CD4-positive, alpha-beta memory T cell (primary cell): Measurements from ENCODE around the gene UBTD1. TPM values are rescaled to one million over a fixed set of nuclear protein-coding genes. Genes with fewer than 3 reads are reported as not detected.
A peak's percentile ranks its signal among the peaks of the same experiment; 100 is the strongest.

Experiments
- CTCF ChIA-PET: fragments of 350-600 bp; sonication (Branson Sonifier 250); formaldehyde crosslinking; loops from one replicate; lab custom pipeline; 2021; ENCODE audit warnings: inconsistent platforms; ENCODE audit not compliant: partially characterized antibody; lab: Charles Lee
- POLR2A ChIA-PET: fragments of 350-600 bp; sonication (Branson Sonifier 250); formaldehyde crosslinking; loops from one replicate; lab custom pipeline; 2021; ENCODE audit not compliant: partially characterized antibody; lab: Charles Lee
- DNase-seq, 5 donors: peaks; one replicate each; pipeline versions ENCODE4 v3.0.0 to v3.0.0-alpha.2; 2020 to 2022; ENCODE audit warnings: mixed read lengths in 1 of 5
- H3K27ac ChIP-seq: one replicate; pipeline ENCODE4 v1.7.0; 2013; ENCODE audit warnings: low read depth, low read length
- H3K27me3 ChIP-seq: 2 replicates; pipeline ENCODE4 v1.7.0; 2013; ENCODE audit warnings: mild to moderate bottlenecking, low read length, moderate library complexity; ENCODE audit not compliant: insufficient read depth
- H3K36me3 ChIP-seq: 2 replicates; pipeline ENCODE4 v1.7.0; 2013; ENCODE audit warnings: mild to moderate bottlenecking, low read length, moderate library complexity; ENCODE audit not compliant: insufficient read depth
- H3K4me1 ChIP-seq: 2 replicates; pipeline ENCODE4 v1.7.0; 2013; ENCODE audit warnings: mild to moderate bottlenecking, low read length, moderate library complexity; ENCODE audit not compliant: insufficient read depth
- H3K4me3 ChIP-seq, 2 donors: one replicate each; pipeline ENCODE4 v1.7.0; 2013; ENCODE audit warnings: low read length in 2 of 2, mild to moderate bottlenecking in 1 of 2
- H3K9me3 ChIP-seq, 2 donors: one replicate each; pipeline ENCODE4 v1.7.0; 2013; ENCODE audit warnings: low read length in 2 of 2, control low read depth in 1 of 2; ENCODE audit not compliant: control insufficient read depth in 1 of 2
- H3K27ac Mint-ChIP-seq, 7 donors: one replicate each; pipeline ENCODE4 v1.8.0; 2020 to 2021; ENCODE audit warnings: mixed read lengths in 7 of 7, mild to moderate bottlenecking in 6 of 7, inconsistent platforms in 3 of 7, moderate library complexity in 3 of 7
- H3K27me3 Mint-ChIP-seq, 2 donors: one replicate each; pipeline ENCODE4 v1.8.0; 2020 to 2021; ENCODE audit warnings: mixed read lengths in 2 of 2
- H3K36me3 Mint-ChIP-seq, 2 donors: one replicate each; pipeline ENCODE4 v1.8.0; 2020 to 2021; ENCODE audit warnings: mixed read lengths in 2 of 2, inconsistent platforms in 1 of 2, mild to moderate bottlenecking in 1 of 2
- H3K4me1 Mint-ChIP-seq, 4 donors: one replicate each; pipeline ENCODE4 v1.8.0; 2020 to 2021; ENCODE audit warnings: mixed read lengths in 4 of 4, mild to moderate bottlenecking in 1 of 4
- H3K4me3 Mint-ChIP-seq, 8 donors: one replicate each; pipeline ENCODE4 v1.8.0; 2020 to 2021; ENCODE audit warnings: mixed read lengths in 8 of 8, mild to moderate bottlenecking in 7 of 8, moderate library complexity in 6 of 8, inconsistent platforms in 3 of 8
- H3K9me3 Mint-ChIP-seq, 8 donors: one replicate each; pipeline ENCODE4 v1.8.0; 2020 to 2021; ENCODE audit warnings: mixed read lengths in 8 of 8, mild to moderate bottlenecking in 5 of 8, inconsistent platforms in 3 of 8, moderate library complexity in 1 of 8
- intact Hi-C: fragments of 100-400 bp; cut with micrococcal nuclease; formaldehyde crosslinking; loops from one replicate; pipeline ENCODE4 v1.15.1; 2023
- polyA plus RNA-seq, 2 donors: library from polyadenylated mRNA; unstranded; fragments of 300-500 nt; fragmentation: Illumina TruSeq; gene quantifications; one replicate each; pipeline ENCODE4 v1.2.3, GENCODE V29; 2021
- total RNA-seq, 2 experiments: library from RNA; stranded (reverse); gene quantifications; one replicate each; pipeline ENCODE4 v1.2.3, GENCODE V29; 2021

Gene UBTD1
- total and polyA plus RNA-seq, 4 experiments from 2014 or later = 1.3 to 1.9 (median 1.8) TPM

DNA sequence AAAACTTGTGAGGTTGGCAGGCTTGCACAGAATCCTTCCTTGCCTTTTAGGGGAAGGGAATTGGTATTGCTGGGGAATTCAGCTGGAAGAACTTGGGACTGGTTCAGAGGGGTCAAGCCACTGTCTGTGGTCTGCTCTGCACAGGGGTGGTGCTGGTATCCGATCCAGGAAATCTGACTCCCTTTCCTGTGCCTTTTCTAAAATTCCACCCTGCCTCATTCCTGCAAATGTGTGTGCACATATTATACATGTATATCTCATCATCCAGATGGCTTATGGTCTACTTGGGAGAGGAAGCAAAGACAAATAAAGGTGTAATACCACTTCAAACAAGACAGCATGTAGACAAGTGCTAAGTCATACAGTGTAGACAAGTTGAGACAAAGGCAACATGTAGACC is 14.3 kb downstream of the UBTD1 start:
- CTCF ChIA-PET = no interaction called here
- H3K36me3 ChIP-seq = no peaks in the 10 kb centered on the region
- no peaks in the 10 kb centered on the region for H3K4me1 ChIP-seq
- no peak overlapping the region for H3K27ac ChIP-seq
- intact Hi-C loops = no loop called here
- H3K27me3 ChIP-seq = no peaks in the 10 kb centered on the region
- Mint-ChIP-seq H3K9me3 (no peaks in the 10 kb centered on the region), H3K27me3 (peaks cover 0 to 16% of the 10 kb centered on the region in 2 donors), H3K4me1 (peaks cover 0 to 3% (median 0%) of the 10 kb centered on the region in 4 donors), H3K36me3 (no peaks in the 10 kb centered on the region), H3K27ac (peak overlapping the region in 1 of 7 donors; percentile 84), H3K4me3 (no peak overlapping the region)
- no peak overlapping the region for H3K4me3 ChIP-seq
- H3K9me3 ChIP-seq = no peaks in the 10 kb centered on the region
- DNase-seq = no peak
- POLR2A ChIA-PET = no interaction called here

DNA sequence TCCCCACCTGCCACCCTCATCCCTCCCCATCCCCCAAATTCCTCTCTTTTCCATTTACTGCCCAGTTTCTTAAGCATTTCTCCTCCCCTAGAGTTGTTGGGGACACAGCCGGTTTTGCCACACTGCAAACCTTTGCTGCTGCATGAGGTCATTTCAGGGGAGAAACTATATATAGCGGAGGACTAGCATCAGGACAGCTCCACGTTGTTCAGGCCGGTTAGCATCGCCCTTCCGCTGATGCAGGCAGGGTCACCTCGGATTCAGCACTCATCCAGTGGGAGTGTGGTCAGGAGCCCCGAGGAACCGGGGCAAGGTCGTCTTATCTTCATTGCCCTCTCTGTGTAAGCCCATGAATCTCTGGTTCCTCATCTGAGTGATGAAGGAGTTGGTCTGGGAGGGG is 15.6 kb downstream of the UBTD1 start:
- POLR2A ChIA-PET = no interaction called here
- H3K4me3 Mint-ChIP-seq = no peak overlapping the region
- Histone ChIP-seq H3K27ac (no peak overlapping the region), H3K4me3 (no peak overlapping the region), H3K36me3 (no peaks in the 10 kb centered on the region), H3K4me1 (no peaks in the 10 kb centered on the region), H3K9me3 (no peaks in the 10 kb centered on the region), H3K27me3 (no peaks in the 10 kb centered on the region)
- H3K27ac Mint-ChIP-seq = no peak overlapping the region
- no peaks in the 10 kb centered on the region for H3K36me3 Mint-ChIP-seq
- no peaks in the 10 kb centered on the region for H3K9me3 Mint-ChIP-seq
- H3K4me1 Mint-ChIP-seq = peaks cover 0 to 3% (median 0%) of the 10 kb centered on the region in 4 donors
- intact Hi-C loops = no loop called here
- CTCF ChIA-PET = no interaction called here
- H3K27me3 Mint-ChIP-seq = peaks cover 2 to 12% of the 10 kb centered on the region in 2 donors
- no peak for DNase-seq

DNA sequence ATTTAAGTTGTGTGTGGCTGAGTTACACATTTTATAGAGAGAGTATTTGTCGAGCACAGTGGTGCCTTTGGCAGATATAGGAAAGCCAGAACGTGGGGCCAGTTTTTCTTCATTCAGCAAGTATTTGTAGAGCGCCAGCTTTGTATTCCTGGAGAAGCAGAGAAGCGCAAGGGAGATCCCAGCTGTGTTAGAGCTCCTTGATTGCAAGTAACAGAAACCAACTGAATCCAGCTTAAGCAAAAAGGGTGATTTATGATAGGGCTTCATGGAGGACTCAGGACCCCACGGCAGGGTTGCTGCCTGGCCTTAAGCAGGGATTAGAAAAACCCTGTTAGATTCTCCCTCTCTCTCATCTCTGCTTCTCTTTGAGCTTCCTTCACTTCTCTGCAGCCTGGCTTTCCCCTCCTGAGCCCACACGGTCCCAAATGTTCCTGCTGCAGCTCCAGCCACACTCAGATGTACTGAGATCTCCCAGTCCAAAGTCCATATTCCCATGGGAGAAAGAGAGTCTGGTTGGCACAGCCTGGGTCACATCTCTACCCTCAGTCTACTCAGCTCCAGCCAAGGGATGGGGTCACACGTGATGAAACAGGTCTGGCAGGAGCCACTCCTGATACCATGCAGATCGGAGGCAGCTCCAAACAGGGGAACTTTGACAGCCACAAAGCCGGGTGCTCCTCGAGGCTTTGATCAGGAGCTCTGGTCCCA is 16.7 kb downstream of the UBTD1 start:
- Histone ChIP-seq H3K4me1 (no peaks in the 10 kb centered on the region), H3K27me3 (no peaks in the 10 kb centered on the region), H3K9me3 (no peaks in the 10 kb centered on the region), H3K36me3 (no peaks in the 10 kb centered on the region), H3K27ac (no peak overlapping the region), H3K4me3 (no peak overlapping the region)
- Mint-ChIP-seq H3K9me3 (no peaks in the 10 kb centered on the region), H3K27ac (no peak overlapping the region), H3K27me3 (peaks cover 2 to 12% of the 10 kb centered on the region in 2 donors), H3K4me1 (peaks cover 0 to 3% (median 0%) of the 10 kb centered on the region in 4 donors), H3K4me3 (no peak overlapping the region), H3K36me3 (no peaks in the 10 kb centered on the region)
- intact Hi-C loops = no loop called here
- no peak for DNase-seq
- ChIA-PET CTCF (no interaction called here), POLR2A (no interaction called here)

DNA sequence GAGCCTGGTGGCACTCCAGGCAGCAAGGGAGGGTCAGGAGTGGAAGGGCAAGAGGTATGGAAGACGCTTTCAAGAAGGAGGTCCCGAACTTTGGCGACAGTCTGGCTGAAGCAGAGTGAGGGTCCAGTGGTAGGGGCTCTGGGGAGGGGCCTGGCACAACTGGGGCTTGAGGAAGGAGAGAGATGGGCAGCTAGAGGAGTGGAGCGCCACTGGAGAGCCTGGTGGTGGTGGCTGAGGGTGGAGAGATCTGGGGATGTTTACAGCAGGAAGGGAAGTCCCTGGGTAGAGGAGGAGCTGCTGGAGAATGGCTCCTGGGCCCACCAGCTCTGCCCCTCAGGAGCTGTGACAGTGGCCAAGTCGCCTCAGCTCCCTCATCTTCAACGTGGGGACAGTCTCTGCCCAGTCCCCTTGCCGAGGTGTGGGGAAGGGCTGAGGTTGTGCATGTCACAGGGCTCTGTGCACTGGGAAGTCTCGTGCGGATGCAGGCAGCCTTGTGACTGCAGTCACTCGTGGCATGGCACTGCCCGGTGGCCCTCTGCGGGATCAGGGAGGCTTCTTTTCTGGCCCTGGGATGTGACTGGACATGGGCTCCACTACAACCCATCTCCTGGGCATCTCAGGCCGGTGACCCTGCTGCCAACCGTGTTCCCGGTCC is 18.5 kb downstream of the UBTD1 start:
- Histone ChIP-seq H3K4me3 (no peak overlapping the region), H3K4me1 (no peaks in the 10 kb centered on the region), H3K9me3 (no peaks in the 10 kb centered on the region), H3K27ac (no peak overlapping the region), H3K36me3 (no peaks in the 10 kb centered on the region), H3K27me3 (no peaks in the 10 kb centered on the region)
- no peaks in the 10 kb centered on the region for H3K9me3 Mint-ChIP-seq
- H3K27ac Mint-ChIP-seq = peak overlapping the region in 2 of 7 donors; percentile 30 to 34
- POLR2A ChIA-PET = no interaction called here
- intact Hi-C loops = no loop called here
- no peaks in the 10 kb centered on the region for H3K36me3 Mint-ChIP-seq
- peaks cover 2 to 10% of the 10 kb centered on the region in 2 donors for H3K27me3 Mint-ChIP-seq
- CTCF ChIA-PET = no interaction called here
- no peak overlapping the region for H3K4me3 Mint-ChIP-seq
- H3K4me1 Mint-ChIP-seq = peaks cover 0 to 3% (median 0%) of the 10 kb centered on the region in 4 donors
- no peak for DNase-seq

DNA sequence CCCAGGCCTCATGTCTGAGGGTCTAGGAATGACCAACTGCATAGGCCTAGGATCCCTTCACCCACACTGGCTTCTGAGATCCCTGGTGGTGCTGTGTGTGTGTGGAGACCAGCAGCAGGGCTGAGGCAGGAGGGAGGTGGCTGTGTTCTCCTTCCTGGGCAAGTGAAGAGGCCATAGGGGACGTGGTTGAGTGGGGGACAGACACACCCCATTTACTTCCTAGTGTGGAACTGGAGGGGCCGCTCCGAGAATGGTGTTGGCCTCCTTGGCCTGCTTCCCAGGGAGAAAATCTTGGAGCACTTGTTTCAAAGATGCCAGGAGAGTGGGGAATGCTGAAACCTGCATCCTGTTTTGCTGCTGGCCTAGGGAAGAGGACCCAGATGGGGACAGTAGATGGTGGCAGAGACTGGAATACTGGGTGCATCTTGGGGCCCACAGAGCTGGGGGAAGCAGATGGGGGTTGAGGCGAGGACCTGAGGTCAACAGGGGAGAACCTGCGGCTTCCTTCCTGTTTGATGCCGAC is 19.1 kb downstream of the UBTD1 start:
- H3K36me3 ChIP-seq = no peaks in the 10 kb centered on the region
- no peaks in the 10 kb centered on the region for H3K27me3 ChIP-seq
- ChIA-PET CTCF (no interaction called here), POLR2A (no interaction called here)
- intact Hi-C loops = no loop called here
- DNase-seq = no peak
- Mint-ChIP-seq H3K9me3 (no peaks in the 10 kb centered on the region), H3K4me1 (peaks cover 0 to 3% (median 0%) of the 10 kb centered on the region in 4 donors), H3K27me3 (peaks cover 2 to 10% of the 10 kb centered on the region in 2 donors), H3K36me3 (no peaks in the 10 kb centered on the region), H3K27ac (no peak overlapping the region), H3K4me3 (no peak overlapping the region)
- no peaks in the 10 kb centered on the region for H3K4me1 ChIP-seq
- no peaks in the 10 kb centered on the region for H3K9me3 ChIP-seq
- H3K4me3 ChIP-seq = no peak overlapping the region
- H3K27ac ChIP-seq = no peak overlapping the region

DNA sequence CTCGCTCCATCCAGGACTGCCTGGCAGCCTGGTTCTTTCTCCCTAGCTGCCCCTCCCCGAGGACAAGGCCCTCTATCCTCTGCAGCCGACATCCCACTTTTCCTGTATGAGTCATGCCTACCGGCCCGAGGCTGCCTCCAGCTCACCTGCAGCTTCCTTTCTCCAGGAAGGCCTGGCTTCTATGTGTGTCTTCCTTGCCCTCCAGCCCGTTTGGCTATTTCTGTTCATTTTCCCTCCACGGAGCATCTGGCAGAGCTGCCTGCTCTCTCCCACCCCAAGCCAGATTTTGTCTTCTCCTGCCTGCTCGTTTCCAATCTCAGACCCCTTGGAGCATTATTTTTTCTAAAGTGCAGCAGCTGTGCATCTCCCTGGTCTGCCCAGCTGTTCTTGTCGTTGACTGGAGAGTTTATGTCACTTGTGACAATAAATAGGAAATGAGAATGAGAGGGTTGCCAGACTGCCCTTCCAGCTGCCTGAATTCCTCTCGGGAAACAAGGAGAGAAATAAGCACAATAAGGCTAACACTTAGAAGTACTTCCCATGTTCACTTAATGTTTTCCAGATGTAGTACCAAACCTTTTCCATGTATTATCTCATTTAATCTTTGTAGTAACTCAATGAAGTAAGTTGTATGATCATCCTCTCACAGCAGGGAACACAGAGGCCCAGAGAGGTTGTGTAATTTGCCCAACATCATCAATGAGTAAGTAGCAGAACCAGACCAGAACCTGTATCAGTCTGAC is 19.7 kb downstream of the UBTD1 start:
- no peak for DNase-seq
- peaks cover 2 to 10% of the 10 kb centered on the region in 2 donors for H3K27me3 Mint-ChIP-seq
- Histone ChIP-seq H3K27me3 (no peaks in the 10 kb centered on the region), H3K27ac (no peak overlapping the region), H3K36me3 (no peaks in the 10 kb centered on the region), H3K4me1 (no peaks in the 10 kb centered on the region), H3K9me3 (no peaks in the 10 kb centered on the region), H3K4me3 (no peak overlapping the region)
- H3K36me3 Mint-ChIP-seq = no peaks in the 10 kb centered on the region
- peak overlapping the region in 2 of 7 donors; percentile 6 to 24 for H3K27ac Mint-ChIP-seq
- ChIA-PET CTCF (no interaction called here), POLR2A (no interaction called here)
- intact Hi-C loops = no loop called here
- H3K9me3 Mint-ChIP-seq = no peaks in the 10 kb centered on the region
- no peak overlapping the region for H3K4me3 Mint-ChIP-seq
- H3K4me1 Mint-ChIP-seq = no peaks in the 10 kb centered on the region

DNA sequence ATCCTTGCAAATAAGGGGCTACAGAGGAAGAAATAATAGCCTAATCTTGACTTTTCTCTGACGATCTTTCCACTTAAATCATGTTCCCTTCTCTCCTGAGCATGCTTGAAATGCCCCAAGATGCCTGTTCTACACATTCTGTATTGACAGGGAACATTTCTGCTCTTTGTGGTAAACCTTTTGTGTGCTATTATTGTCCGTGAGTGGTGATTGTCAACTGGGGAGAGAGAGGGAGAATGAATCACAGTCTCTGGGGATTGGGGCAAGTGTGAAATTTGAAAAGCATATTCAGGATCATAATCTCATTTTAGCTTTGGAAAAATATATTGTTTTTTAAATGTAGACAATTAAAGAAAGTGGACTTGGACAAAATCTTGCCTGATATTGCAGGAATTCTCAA is 20.6 kb downstream of the UBTD1 start:
- intact Hi-C loops = no loop called here
- Histone ChIP-seq H3K9me3 (no peaks in the 10 kb centered on the region), H3K27ac (no peak overlapping the region), H3K4me3 (no peak overlapping the region), H3K36me3 (no peaks in the 10 kb centered on the region), H3K4me1 (no peaks in the 10 kb centered on the region), H3K27me3 (no peaks in the 10 kb centered on the region)
- Mint-ChIP-seq H3K27ac (no peak overlapping the region), H3K9me3 (no peaks in the 10 kb centered on the region), H3K4me1 (no peaks in the 10 kb centered on the region), H3K4me3 (no peak overlapping the region), H3K27me3 (peaks cover 2 to 11% of the 10 kb centered on the region in 2 donors), H3K36me3 (no peaks in the 10 kb centered on the region)
- no peak for DNase-seq
- CTCF ChIA-PET = no interaction called here
- POLR2A ChIA-PET = no interaction called here
